Stimulated activated memory B cell treated with anti-CD40 and anti-IgM and Interleukin-4, amounts not matched to agents 10 μg/mL and 1 μg/mL and 100 μg/mL, for 72 hours (primary cell): Measurements from ENCODE around the gene BLOC1S4.
"Not testable (repeated sequence)": the region's sequence is repeated elsewhere in the genome, so short reads cannot be mapped to it uniquely, and the experiment has no call there.

Experiments used
- ATAC-seq: fragments of 150-1000 bp; cut with Tn5 transposase; 2 replicates; pipeline ENCODE4 v1.10.0; 2021
- H3K27ac Mint-ChIP-seq: one replicate; pipeline ENCODE4 v1.8.0; 2022; ENCODE audit warnings: mild to moderate bottlenecking, mixed read lengths
- H3K27me3 Mint-ChIP-seq: one replicate; pipeline ENCODE4 v1.8.0; 2022; ENCODE audit warnings: mixed read lengths
- H3K36me3 Mint-ChIP-seq: one replicate; pipeline ENCODE4 v1.8.0; 2022; ENCODE audit warnings: mixed read lengths
- H3K4me1 Mint-ChIP-seq: one replicate; pipeline ENCODE4 v1.8.0; 2022; ENCODE audit warnings: mixed read lengths
- H3K4me3 Mint-ChIP-seq: one replicate; pipeline ENCODE4 v1.8.0; 2022; ENCODE audit warnings: mild to moderate bottlenecking, moderate library complexity, mixed read lengths
- H3K9me3 Mint-ChIP-seq: one replicate; pipeline ENCODE4 v1.8.0; 2022; ENCODE audit warnings: mixed read lengths

BLOC1S4 gene

DNA sequence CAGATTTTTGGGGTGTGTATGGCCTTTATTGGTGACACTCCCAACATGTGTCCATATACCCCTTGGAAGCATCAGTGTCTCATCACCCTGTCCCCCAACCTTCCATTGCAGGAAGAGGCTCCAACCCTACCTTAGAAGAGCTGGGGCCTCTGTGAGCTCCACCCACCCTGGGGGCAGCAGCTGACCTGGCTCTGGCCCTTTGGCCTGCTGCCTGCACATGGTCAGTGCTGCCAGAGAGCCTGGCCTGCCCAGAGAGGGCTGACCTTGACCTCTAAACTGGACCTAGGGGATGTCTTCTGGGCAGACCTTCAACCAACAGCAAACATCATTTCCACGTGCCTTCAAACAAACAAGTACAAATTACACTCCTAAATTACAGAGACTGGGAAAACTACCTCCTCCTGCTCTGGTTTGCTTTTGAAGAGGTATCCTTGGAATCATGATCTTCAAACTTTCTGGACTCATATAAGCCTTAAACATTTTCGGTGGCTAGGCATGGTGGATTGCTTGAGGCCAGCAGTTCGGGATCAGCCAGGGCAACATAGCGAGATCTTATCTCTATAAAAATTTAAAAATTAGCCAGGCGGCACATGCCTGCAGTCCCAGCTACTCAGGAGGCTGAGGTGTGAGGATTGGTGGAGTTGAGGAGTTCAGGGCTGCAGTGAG lies 39.2 kb downstream of the BLOC1S4 start:
- Mint-ChIP-seq H3K9me3 (no peaks in the 10 kb centered on the region), H3K27me3 (peaks cover 5% of the 10 kb centered on the region), H3K4me3 (no peak overlapping the region), H3K27ac (no peak overlapping the region), H3K36me3 (no peaks in the 10 kb centered on the region), H3K4me1 (no peaks in the 10 kb centered on the region)
- no peak for ATAC-seq

DNA sequence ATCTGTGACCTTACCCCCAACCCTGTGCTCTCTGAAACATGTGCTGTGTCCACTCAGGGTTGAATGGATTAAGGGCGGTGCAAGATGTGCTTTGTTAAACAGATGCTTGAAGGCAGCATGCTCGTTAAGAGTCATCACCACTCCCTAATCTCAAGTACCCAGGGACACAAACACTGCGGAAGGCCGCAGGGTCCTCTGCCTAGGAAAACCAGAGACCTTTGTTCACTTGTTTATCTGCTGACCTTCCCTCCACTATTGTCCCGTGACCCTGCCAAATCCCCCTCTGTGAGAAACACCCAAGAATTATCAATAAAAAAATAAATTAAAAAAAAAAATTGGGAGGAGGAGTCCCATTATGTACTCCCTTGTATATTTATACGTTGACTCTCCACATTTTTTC lies 40.4 kb downstream of the BLOC1S4 start:
- not testable (repeated sequence) for H3K4me1 Mint-ChIP-seq, ATAC-seq, H3K36me3 Mint-ChIP-seq, H3K27ac Mint-ChIP-seq, H3K9me3 Mint-ChIP-seq, H3K4me3 Mint-ChIP-seq
- H3K27me3 Mint-ChIP-seq: peaks cover 12% of the 10 kb centered on the region

DNA sequence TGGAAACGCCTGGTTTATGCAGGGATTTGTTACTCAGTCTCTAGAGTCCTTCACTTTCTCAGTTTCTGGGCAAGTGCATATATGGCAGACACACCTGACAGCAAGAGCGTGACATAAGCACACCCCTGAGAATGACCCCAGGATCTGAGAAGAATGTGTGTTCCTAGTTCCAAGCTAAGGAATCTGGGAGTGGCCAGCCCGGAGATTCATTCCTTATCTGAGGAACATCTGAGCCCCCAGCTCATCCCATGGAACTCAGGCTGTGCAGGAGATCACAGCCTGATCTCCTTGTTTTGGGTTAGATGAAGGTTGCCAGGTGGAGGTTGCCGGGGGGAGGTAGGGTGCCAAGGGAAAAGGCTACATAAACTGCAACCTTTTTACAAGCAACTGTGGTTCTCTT lies 42.8 kb downstream of the BLOC1S4 start:
- H3K4me1 Mint-ChIP-seq: no peaks in the 10 kb centered on the region
- H3K4me3 Mint-ChIP-seq: no peak overlapping the region
- H3K27me3 Mint-ChIP-seq: peaks cover 24% of the 10 kb centered on the region
- no peaks in the 10 kb centered on the region for H3K36me3 Mint-ChIP-seq
- H3K9me3 Mint-ChIP-seq: no peaks in the 10 kb centered on the region
- H3K27ac Mint-ChIP-seq: no peak overlapping the region
- no peak for ATAC-seq

DNA sequence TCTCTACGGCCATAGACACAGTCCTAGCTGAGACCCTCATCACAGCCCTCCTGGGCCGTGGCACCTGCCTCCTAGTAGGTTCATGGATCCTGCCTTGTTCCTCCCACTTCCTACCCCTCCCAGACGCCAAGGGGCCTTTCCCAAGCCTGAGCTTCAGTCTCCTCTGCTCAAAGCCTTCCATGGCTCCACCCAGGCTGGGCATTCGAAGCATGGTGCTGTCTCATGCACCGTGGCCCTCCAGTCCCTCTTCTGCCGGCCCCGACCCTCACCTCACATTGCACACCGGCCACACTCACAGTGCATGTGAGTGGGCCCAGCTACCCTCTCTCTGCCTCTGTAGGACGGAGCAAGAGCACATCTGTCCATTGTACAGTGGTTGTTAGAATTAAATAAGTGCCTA lies 44.9 kb downstream of the BLOC1S4 start:
- Mint-ChIP-seq H3K27me3 (peaks cover 40% of the 10 kb centered on the region), H3K27ac (no peak overlapping the region), H3K36me3 (no peaks in the 10 kb centered on the region), H3K4me3 (no peak overlapping the region), H3K4me1 (no peaks in the 10 kb centered on the region), H3K9me3 (no peaks in the 10 kb centered on the region)
- ATAC-seq: no peak

DNA sequence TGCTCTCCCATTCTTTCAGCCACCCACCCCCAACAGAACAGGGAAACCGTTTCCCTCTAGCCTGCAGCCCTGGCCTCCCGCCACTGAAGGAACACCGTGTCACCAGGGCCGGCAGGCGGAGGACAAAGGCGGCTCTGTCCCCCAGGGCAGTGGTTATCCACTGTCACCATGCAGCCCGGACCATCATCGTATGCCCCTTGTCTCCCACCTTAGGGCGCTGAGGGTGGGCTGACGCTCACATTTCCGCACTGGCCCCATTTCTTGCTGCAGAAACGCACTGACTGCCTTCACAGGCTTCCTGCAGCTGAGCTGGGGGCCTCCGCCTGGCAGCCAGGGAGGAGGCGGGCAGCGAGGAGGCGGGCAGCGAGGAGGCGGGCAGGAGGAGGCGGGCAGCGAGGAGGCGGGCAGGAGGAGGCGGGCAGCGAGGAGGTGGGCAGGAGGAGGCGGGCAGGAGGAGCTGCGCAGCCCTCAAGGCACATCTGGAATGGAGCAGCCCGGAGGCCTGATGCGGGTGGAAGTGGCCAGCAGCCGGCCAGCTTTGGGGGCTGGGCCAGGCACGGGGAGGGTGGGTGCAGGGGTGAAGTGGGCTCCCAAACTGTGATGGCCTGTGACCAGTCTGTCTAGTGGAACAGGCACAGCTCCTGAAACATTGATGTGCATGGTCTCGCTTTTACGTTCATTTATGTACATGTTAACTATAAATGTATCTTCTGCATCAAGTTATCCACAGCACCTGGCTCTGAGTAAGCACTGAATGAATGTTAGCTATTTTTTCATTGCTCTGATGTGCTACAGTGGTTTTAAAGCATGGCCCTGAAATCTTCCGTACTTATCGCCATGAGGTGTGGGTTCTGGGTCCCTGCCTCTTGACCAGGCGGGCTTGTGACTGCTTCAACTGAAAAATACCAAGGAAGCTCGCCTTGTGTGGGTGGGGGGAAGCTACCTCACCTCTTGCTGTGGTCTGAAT lies 46.0 kb downstream of the BLOC1S4 start:
- Mint-ChIP-seq H3K9me3 (no peaks in the 10 kb centered on the region), H3K4me1 (no peaks in the 10 kb centered on the region), H3K36me3 (no peaks in the 10 kb centered on the region), H3K27ac (no peak overlapping the region), H3K27me3 (peaks cover 51% of the 10 kb centered on the region), H3K4me3 (no peak overlapping the region)
- ATAC-seq: no peak

DNA sequence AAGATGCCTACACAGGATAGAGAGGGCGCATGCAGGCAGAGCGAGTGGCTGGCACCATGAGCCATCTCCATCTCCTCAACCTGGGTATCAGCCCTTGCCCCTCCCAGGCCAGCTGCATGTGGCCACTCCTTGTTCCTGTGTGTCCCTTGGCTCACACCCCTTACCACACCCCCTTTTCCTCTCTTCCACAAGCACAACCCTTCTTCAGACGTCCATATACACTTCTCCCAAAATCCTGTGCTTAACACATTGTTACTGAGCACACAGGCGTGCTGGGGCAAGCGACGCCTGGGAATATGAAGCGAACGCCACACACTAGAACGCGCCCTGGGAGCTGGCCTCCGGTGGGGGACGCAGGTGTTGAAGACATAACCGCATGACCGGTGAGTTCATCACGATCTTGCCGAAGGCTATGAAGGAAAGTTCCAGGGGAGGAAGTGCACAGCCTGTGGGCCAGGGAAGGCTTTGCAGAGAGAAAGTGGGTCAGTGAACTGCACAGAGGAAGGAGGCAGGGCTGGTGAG lies 47.4 kb downstream of the BLOC1S4 start:
- H3K4me1 Mint-ChIP-seq: no peaks in the 10 kb centered on the region
- ATAC-seq: no peak
- no peak overlapping the region for H3K4me3 Mint-ChIP-seq
- H3K27me3 Mint-ChIP-seq: peaks cover 51% of the 10 kb centered on the region
- no peaks in the 10 kb centered on the region for H3K9me3 Mint-ChIP-seq
- no peak overlapping the region for H3K27ac Mint-ChIP-seq
- H3K36me3 Mint-ChIP-seq: no peaks in the 10 kb centered on the region

DNA sequence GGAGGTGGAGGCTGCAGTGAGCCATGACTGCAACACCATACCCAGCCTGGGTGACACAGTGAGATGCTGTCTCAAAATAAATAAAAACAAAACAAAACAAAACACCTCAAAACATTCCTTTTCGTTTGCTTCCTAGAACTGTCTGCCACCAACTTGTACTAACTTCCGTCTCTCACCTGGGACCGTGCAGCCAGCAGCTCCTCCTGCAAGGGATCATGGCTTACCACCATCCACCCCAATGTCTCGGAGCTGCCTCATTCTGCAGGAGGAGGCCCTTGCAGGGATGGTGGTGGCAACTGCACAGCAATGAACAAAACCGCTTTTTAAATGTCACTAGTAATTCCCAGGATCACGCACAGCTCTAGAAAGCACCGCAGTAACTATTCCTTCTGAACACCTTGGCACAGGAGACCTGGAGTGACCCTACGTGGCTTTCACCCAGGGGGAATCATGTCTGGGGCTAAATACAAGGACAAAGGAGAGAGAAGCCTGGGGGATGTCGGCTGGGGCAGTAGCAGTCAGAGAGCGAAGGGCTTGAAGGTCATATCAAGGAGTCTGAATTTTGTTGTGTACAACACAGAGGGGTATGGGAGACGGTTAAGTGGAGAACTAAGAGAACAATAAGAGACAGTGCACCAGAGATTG lies 49.1 kb downstream of the BLOC1S4 start:
- Mint-ChIP-seq H3K36me3 (no peaks in the 10 kb centered on the region), H3K4me1 (no peaks in the 10 kb centered on the region), H3K4me3 (no peak overlapping the region), H3K27me3 (peaks cover 51% of the 10 kb centered on the region), H3K9me3 (no peaks in the 10 kb centered on the region), H3K27ac (no peak overlapping the region)
- ATAC-seq: no peak

DNA sequence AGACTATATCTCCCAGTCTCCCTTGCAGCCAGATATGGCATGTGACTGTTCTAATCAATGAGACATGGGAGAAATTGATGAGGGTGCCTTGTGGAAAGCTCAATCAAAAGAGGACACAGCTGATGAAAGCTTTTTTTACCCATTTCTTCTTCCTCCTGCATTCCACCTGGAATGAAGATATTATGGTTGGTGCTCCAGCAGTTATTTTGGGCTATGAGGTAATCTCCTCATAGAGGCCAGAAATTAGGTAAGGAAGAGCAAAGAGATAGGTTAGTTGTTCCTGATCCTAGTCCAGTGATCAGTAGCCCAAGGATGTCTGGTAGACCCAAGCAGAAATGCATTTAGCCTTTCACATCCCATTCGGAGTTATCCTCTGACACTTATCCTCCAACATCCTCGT lies 49.7 kb downstream of the BLOC1S4 start:
- Mint-ChIP-seq H3K27me3 (peaks cover 45% of the 10 kb centered on the region), H3K36me3 (no peaks in the 10 kb centered on the region), H3K9me3 (no peaks in the 10 kb centered on the region), H3K4me3 (no peak overlapping the region), H3K4me1 (no peaks in the 10 kb centered on the region), H3K27ac (no peak overlapping the region)
- no peak for ATAC-seq
